ENCODE results near the gene SOX10.

Gene SOX10

DNA sequence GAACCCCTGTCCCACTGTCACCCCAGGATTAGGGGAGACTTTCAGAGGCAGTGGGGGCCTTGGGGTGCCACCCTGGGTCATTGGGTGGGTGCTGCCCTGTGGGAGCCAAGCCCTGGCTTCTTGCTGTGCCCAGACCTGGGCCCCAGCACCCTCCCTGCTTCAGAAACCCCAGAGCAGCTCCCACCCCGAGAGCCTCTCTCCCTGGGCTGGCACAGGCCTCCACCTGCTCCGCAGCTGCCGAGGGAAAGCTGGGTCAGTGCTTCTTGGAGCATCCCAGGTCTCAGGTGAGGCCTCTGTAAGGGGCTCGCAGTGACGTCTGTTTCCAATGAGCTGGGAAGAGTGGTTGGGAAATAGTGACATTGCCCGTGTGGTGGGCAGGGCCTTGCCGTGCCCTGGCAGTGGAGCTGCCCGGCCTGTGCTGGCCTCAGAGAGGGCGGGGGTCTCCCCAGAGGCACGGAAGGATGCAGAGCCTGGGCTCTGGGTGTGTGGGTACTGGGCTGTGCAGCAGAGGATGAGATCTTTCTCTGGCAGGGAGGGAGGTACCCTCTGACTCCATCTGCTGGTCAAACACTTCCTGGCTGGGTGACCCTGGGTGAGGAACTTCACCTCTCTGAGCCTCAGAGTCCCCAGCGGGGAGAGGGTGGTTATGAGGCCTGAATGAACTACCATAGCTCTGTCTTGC, 53.9 kb downstream of the SOX10 start:
- no peak for DNase-seq (ENCODE audit: low read depth in 2 of 2)

DNA sequence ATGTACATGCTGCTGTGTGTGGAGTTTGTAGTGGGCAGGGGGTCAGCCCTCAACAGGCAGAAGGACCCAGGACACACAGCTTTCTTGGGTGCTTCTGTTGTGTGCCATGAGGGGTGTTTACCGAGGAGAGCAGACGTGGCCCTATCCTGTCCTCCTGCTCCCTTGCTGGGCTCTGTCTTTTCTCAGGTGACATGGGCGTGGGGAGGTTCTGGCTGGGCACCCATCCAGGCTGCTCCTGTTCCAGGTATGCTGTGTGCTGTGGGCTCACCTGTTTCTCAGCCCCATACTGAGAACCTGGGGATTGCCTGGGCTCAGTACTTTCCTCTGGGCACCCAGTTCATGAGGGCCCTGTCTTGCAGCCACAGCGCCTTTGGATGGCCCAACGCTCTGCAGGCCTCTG, 55.0 kb downstream of the SOX10 start:
- no peak for DNase-seq (ENCODE audit: low read depth in 2 of 2)

DNA sequence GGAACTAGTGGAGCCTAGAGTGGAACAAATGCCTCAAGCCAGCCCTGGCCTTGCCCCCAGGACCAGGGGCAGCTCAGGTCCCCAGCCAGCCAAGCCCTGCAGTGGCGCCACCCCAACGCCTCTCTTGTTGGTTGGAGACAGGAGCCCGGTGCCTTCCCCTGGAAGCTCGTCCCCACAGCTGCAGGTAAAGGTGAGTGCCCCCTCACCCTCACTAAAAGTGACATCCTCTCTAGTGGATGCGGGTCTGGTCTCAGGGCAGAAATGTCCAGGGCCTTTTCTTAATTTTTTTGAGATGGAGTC, 56.8 kb downstream of the SOX10 start:
- no peak for DNase-seq (ENCODE audit: low read depth in 2 of 2)

DNA sequence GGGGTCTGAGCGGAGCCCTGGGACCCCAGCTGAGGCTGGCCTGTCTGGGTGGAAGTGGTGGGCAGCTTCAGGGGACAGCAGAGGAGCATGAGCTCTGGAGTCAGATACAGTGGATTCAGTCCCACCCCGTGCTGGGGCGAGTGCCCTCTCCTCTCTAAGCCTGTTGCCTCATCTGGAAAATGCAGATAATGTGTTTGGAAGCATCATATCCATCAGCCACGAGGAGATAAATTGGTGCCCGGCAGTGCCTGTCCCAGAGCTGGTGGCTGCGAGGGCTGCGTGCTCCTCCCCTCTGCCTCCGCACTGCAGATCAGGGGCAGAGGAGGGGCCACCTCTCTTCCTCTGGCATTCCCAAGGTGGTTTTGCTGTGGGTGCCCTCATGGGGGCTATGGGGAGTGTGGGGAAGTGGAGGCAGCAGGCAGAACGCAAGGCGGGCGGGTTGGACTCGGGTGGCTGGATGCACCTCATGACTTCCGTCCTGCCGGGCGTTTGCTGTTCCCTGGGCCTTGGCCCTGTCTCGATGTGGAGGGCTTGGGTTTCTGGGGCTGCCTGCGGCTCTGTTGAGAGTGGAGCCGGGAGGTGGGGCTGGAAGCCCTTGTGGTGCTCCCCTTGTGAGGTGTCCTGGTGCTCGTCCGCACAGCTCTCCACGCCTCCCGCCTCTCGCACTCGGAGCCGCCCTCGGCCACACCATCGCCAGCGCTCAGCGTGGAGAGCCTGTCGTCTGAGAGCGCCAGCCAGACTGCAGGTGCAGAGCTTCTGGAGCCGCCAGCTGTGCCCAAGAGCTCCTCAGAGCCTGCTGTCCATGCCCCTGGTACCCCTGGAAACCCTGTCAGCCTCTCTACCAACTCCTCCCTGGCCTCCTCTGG, 57.4 kb downstream of the SOX10 start:
- no peak for DNase-seq (ENCODE audit: low read depth in 2 of 2)

DNA sequence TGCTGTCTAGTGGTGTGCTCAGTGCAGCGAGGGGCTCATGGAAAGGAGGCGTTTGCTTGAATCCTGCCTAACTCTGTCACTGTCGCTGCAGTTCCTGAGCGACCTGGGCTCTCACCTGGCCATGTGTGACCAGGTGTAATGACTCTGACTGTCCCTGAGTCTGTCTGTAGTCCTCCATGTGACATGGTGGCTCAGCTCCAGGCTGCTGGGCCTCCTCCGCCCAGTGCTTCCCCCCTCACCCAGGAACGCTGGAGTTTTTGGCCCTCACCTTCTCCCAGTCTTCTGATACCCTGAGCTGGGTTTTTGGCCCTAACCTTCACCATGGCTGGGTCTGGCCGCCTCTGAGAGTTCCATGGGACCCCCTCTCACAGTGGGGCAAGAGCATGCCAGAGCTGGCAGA, 58.0 kb downstream of the SOX10 start:
- DNase-seq (ENCODE audit: low read depth in 2 of 2), result no peak

DNA sequence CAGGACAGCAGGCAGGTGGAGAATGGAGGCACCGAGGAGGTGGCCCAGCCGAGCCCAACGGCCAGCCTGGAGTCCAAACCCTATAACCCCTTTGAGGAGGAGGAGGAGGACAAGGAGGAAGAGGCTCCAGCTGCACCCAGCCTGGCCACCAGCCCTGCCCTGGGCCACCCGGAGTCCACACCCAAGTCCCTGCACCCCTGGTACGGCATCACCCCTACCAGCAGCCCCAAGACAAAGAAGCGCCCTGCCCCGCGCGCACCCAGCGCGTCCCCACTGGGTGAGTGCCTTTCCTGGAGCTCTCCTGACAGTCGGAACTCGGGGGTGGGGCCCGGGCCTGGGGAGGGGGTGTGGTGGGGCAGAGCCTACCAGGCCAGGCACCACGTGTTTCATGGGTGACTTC, 58.6 kb downstream of the SOX10 start:
- DNase-seq (ENCODE audit: low read depth in 2 of 2), result no peak

DNA sequence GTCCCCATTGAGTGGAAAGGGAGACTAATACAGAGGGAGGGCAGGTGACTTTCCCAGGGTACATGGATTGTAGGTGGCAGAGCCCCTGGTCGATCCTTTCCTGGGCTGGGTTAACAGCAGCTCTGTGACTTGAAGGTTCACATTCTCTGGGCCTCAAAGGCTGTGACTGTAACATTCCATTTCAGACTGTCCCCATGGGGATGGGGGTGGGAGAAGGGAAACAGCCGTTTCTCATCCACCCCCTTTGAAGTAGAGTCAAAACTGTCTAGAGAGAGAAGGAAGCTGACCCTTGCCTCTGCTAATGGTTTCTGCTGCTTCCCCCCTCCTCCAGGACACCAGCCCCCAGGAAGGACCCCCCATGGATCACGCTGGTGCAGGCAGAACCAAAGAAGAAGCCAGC, 59.0 kb downstream of the SOX10 start:
- no peak for DNase-seq (ENCODE audit: low read depth in 2 of 2)

DNA sequence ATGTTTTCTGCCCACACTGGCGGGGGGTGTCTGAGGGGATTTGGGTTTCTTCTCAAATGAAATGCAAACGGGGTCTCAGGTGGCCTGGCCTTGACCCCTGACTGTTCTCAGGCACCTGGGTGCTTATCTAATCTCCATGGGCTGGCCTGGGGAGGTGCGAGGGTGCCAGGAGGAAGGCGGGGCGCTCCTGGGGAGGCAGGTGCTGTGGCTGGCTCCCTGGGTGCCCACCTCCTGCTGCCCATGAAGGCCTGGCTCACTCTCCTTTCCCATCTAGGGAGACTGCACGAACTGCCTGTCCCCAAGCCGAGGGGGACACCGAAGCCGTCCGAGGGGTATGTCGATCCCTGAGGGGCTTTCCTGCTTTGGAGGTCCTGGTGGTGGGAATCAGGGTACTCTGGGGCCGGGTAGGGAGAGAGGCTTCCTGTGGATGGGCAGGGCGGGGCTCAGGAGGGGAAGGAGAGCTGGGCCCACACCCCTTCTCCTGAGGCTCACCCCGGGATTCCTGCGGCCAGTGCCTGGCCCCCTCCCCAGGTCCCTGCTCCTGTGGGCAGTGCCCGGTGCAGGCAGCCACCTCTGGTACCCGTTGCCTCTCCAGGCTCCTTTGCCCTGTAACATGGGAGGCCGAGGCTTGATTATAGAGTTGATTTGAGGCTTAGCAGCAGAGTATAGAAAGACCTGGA, 59.8 kb downstream of the SOX10 start:
- no peak for DNase-seq (ENCODE audit: low read depth in 2 of 2)

DNA sequence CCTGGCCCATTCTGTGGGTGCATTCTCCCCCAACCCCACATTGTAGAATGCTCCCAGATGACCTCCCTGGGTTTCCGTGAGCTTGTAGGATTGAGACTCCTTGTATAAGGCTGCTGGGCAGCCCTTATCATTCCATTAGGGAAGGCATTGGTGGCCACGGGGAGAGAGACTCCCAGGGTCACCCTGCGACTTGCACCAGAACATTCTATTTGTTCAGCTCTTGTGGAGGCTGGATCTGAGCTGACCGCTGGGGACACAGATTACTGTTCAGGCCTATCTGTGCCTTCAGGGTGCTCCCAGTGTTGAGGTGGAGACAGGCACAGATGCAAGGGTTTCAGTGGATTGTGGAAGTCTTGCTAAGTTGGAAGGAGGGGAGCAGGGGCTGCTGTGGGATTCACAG, 60.4 kb downstream of the SOX10 start:
- no peak for DNase-seq (ENCODE audit: low read depth in 2 of 2)

Data from stimulated activated CD4-positive, alpha-beta T cell treated with anti-CD3 and anti-CD28 coated beads, Interleukin-12 subunit alpha, Interleukin-12 subunit beta, amount 100 ng/mL, for 24 hours (primary cell).